ENCODE measurements around the gene GPR141.

The GPR141 gene

GRCh38 chr7:37709631-37710509, 26.3 kb downstream of the GPR141 start:
- Histone ChIP-seq H3K4me3 (ENCODE audit: control insufficient read depth in 1 of 7, extremely low read depth in 1 of 7, insufficient read depth in 4 of 7, low read depth in 2 of 7, low read length in 6 of 7) (no peak overlapping the region), H3K9me3 (ENCODE audit: control extremely low read depth in 1 of 5, control insufficient read depth in 4 of 5, insufficient read depth in 2 of 5, low read depth in 1 of 5, low read length in 4 of 5) (no peaks in the 10 kb centered on the region), H3K27me3 (replicated peaks in 2 of 5; ENCODE audit: control insufficient read depth in 4 of 5, insufficient read depth in 5 of 5, low read length in 4 of 5) (no peaks in the 10 kb centered on the region), H3K4me1 (ENCODE audit: control extremely low read depth in 1 of 4, control insufficient read depth in 4 of 4, insufficient read depth in 4 of 4, low read length in 3 of 4) (peaks cover 0 to 14% (median 7%) of the 10 kb centered on the region in 4 experiments), H3K36me3 (ENCODE audit: control insufficient read depth in 4 of 4, insufficient read depth in 4 of 4, low read length in 3 of 4) (peaks cover 0 to 10% (median 5%) of the 10 kb centered on the region in 4 experiments), H3K27ac (ENCODE audit: insufficient read depth in 1 of 2, low read depth in 1 of 2, low read length in 2 of 2, poor library complexity in 1 of 2, severe bottlenecking in 2 of 2) (no peak overlapping the region)
- DNase-seq: no peak
- POLR2A ChIA-PET: no interaction called here
- 100% methylated on average over 4 of the region's 5 CpGs for WGBS (ENCODE audit: insufficient coverage)
- CTCF ChIA-PET: interaction anchor here (1.4 kb wide), 1 partner anchor 9 kb away, joined by 4 read pairs; no protein-coding TSS in a partner anchor

- H3K4me3 ChIP-seq (ENCODE audit: control insufficient read depth in 1 of 7, extremely low read depth in 1 of 7, insufficient read depth in 4 of 7, low read depth in 2 of 7, low read length in 6 of 7): no peak overlapping the region
- no peak for DNase-seq
- ChIA-PET CTCF (no interaction called here), POLR2A (no interaction called here)
- H3K27ac ChIP-seq (ENCODE audit: insufficient read depth in 1 of 2, low read depth in 1 of 2, low read length in 2 of 2, poor library complexity in 1 of 2, severe bottlenecking in 2 of 2): no peak overlapping the region
- H3K9me3 ChIP-seq (ENCODE audit: control extremely low read depth in 1 of 5, control insufficient read depth in 4 of 5, insufficient read depth in 2 of 5, low read depth in 1 of 5, low read length in 4 of 5): no peaks in the 10 kb centered on the region
- H3K4me1 ChIP-seq (ENCODE audit: control extremely low read depth in 1 of 4, control insufficient read depth in 4 of 4, insufficient read depth in 4 of 4, low read length in 3 of 4): no peaks in the 10 kb centered on the region
- 100% methylated on average over 2 of the region's 2 CpGs for WGBS (ENCODE audit: insufficient coverage)
- peaks cover 0 to 7% (median 3%) of the 10 kb centered on the region in 4 experiments for H3K36me3 ChIP-seq (ENCODE audit: control insufficient read depth in 4 of 4, insufficient read depth in 4 of 4, low read length in 3 of 4)
- no peaks in the 10 kb centered on the region for H3K27me3 ChIP-seq (replicated peaks in 2 of 5; ENCODE audit: control insufficient read depth in 4 of 5, insufficient read depth in 5 of 5, low read length in 4 of 5)
Observed at GRCh38 chr7:37713613-37714012, 30.0 kb downstream of the GPR141 start.

GRCh38 chr7:37714606-37715005, 31.0 kb downstream of the GPR141 start:
- no peaks in the 10 kb centered on the region for H3K27me3 ChIP-seq (replicated peaks in 2 of 5; ENCODE audit: control insufficient read depth in 4 of 5, insufficient read depth in 5 of 5, low read length in 4 of 5)
- no peak overlapping the region for H3K4me3 ChIP-seq (ENCODE audit: control insufficient read depth in 1 of 7, extremely low read depth in 1 of 7, insufficient read depth in 4 of 7, low read depth in 2 of 7, low read length in 6 of 7)
- 65% methylated on average over 2 of the region's 2 CpGs for WGBS (ENCODE audit: insufficient coverage)
- ChIA-PET CTCF (interaction anchor here (0.9 kb wide), 1 partner anchor 10 kb away, joined by 3 read pairs; no protein-coding TSS in a partner anchor), POLR2A (no interaction called here)
- no peaks in the 10 kb centered on the region for H3K4me1 ChIP-seq (ENCODE audit: control extremely low read depth in 1 of 4, control insufficient read depth in 4 of 4, insufficient read depth in 4 of 4, low read length in 3 of 4)
- H3K27ac ChIP-seq (ENCODE audit: insufficient read depth in 1 of 2, low read depth in 1 of 2, low read length in 2 of 2, poor library complexity in 1 of 2, severe bottlenecking in 2 of 2): no peak overlapping the region
- peak in 2 of 3 donors; percentile 22 to 30 for DNase-seq
- H3K36me3 ChIP-seq (ENCODE audit: control insufficient read depth in 4 of 4, insufficient read depth in 4 of 4, low read length in 3 of 4): peaks cover 0 to 7% (median 3%) of the 10 kb centered on the region in 4 experiments
- no peaks in the 10 kb centered on the region for H3K9me3 ChIP-seq (ENCODE audit: control extremely low read depth in 1 of 5, control insufficient read depth in 4 of 5, insufficient read depth in 2 of 5, low read depth in 1 of 5, low read length in 4 of 5)

- peaks cover 0 to 2% (median 0%) of the 10 kb centered on the region in 4 experiments for H3K4me1 ChIP-seq (ENCODE audit: control extremely low read depth in 1 of 4, control insufficient read depth in 4 of 4, insufficient read depth in 4 of 4, low read length in 3 of 4)
- ChIA-PET POLR2A (no interaction called here), CTCF (interaction anchor here (1.3 to 3.0 kb wide), 6 partner anchors 9 to 119 kb away, joined by 3 to 10 read pairs (median 5); no protein-coding TSS in a partner anchor)
- no peaks in the 10 kb centered on the region for H3K27me3 ChIP-seq (replicated peaks in 2 of 5; ENCODE audit: control insufficient read depth in 4 of 5, insufficient read depth in 5 of 5, low read length in 4 of 5)
- H3K27ac ChIP-seq (ENCODE audit: insufficient read depth in 1 of 2, low read depth in 1 of 2, low read length in 2 of 2, poor library complexity in 1 of 2, severe bottlenecking in 2 of 2): no peak overlapping the region
- no peak for DNase-seq
- H3K9me3 ChIP-seq (ENCODE audit: control extremely low read depth in 1 of 5, control insufficient read depth in 4 of 5, insufficient read depth in 2 of 5, low read depth in 1 of 5, low read length in 4 of 5): no peaks in the 10 kb centered on the region
- 100% methylated on average over 2 of the region's 2 CpGs for WGBS (ENCODE audit: insufficient coverage)
- peaks cover 0 to 5% (median under 1%) of the 10 kb centered on the region in 4 experiments for H3K36me3 ChIP-seq (ENCODE audit: control insufficient read depth in 4 of 4, insufficient read depth in 4 of 4, low read length in 3 of 4)
- no peak overlapping the region for H3K4me3 ChIP-seq (ENCODE audit: control insufficient read depth in 1 of 7, extremely low read depth in 1 of 7, insufficient read depth in 4 of 7, low read depth in 2 of 7, low read length in 6 of 7)
Observed at GRCh38 chr7:37718585-37718984, 35.0 kb downstream of the GPR141 start.

- H3K27ac ChIP-seq (ENCODE audit: insufficient read depth in 1 of 2, low read depth in 1 of 2, low read length in 2 of 2, poor library complexity in 1 of 2, severe bottlenecking in 2 of 2): no peak overlapping the region
- no peaks in the 10 kb centered on the region for H3K9me3 ChIP-seq (ENCODE audit: control extremely low read depth in 1 of 5, control insufficient read depth in 4 of 5, insufficient read depth in 2 of 5, low read depth in 1 of 5, low read length in 4 of 5)
- no peak overlapping the region for H3K4me3 ChIP-seq (ENCODE audit: control insufficient read depth in 1 of 7, extremely low read depth in 1 of 7, insufficient read depth in 4 of 7, low read depth in 2 of 7, low read length in 6 of 7)
- 100% methylated on average over 1 of the region's 1 CpG for WGBS (ENCODE audit: insufficient coverage)
- H3K4me1 ChIP-seq (ENCODE audit: control extremely low read depth in 1 of 4, control insufficient read depth in 4 of 4, insufficient read depth in 4 of 4, low read length in 3 of 4): peaks cover 0 to 4% (median 0%) of the 10 kb centered on the region in 4 experiments
- ChIA-PET POLR2A (no interaction called here), CTCF (interaction anchor here (1.3 to 3.0 kb wide), 5 partner anchors 8 to 118 kb away, joined by 3 to 10 read pairs (median 4); no protein-coding TSS in a partner anchor)
- DNase-seq: no peak
- H3K36me3 ChIP-seq (ENCODE audit: control insufficient read depth in 4 of 4, insufficient read depth in 4 of 4, low read length in 3 of 4): peaks cover 0 to 5% (median under 1%) of the 10 kb centered on the region in 4 experiments
- no peaks in the 10 kb centered on the region for H3K27me3 ChIP-seq (replicated peaks in 2 of 5; ENCODE audit: control insufficient read depth in 4 of 5, insufficient read depth in 5 of 5, low read length in 4 of 5)
Observed at GRCh38 chr7:37719077-37719476, 35.5 kb downstream of the GPR141 start.

GRCh38 chr7:37724732-37725131, 41.2 kb downstream of the GPR141 start:
- Histone ChIP-seq H3K27ac (ENCODE audit: insufficient read depth in 1 of 2, low read depth in 1 of 2, low read length in 2 of 2, poor library complexity in 1 of 2, severe bottlenecking in 2 of 2) (no peak overlapping the region), H3K36me3 (ENCODE audit: control insufficient read depth in 4 of 4, insufficient read depth in 4 of 4, low read length in 3 of 4) (peaks cover 0 to 3% (median 0%) of the 10 kb centered on the region in 4 experiments), H3K27me3 (replicated peaks in 2 of 5; ENCODE audit: control insufficient read depth in 4 of 5, insufficient read depth in 5 of 5, low read length in 4 of 5) (no peaks in the 10 kb centered on the region), H3K4me1 (ENCODE audit: control extremely low read depth in 1 of 4, control insufficient read depth in 4 of 4, insufficient read depth in 4 of 4, low read length in 3 of 4) (peaks cover 4 to 14% (median 5%) of the 10 kb centered on the region in 4 experiments), H3K9me3 (ENCODE audit: control extremely low read depth in 1 of 5, control insufficient read depth in 4 of 5, insufficient read depth in 2 of 5, low read depth in 1 of 5, low read length in 4 of 5) (no peaks in the 10 kb centered on the region), H3K4me3 (ENCODE audit: control insufficient read depth in 1 of 7, extremely low read depth in 1 of 7, insufficient read depth in 4 of 7, low read depth in 2 of 7, low read length in 6 of 7) (no peak overlapping the region)
- 87% methylated on average over 2 of the region's 4 CpGs for WGBS (ENCODE audit: insufficient coverage)
- ChIA-PET CTCF (interaction anchor here (0.7 to 1.0 kb wide), 2 partner anchors 10 to 490 kb away, joined by 3 read pairs; no protein-coding TSS in a partner anchor), POLR2A (no interaction called here)
- no peak for DNase-seq

GRCh38 chr7:37726016-37726415, 42.5 kb downstream of the GPR141 start:
- 90% methylated on average over 1 of the region's 1 CpG for WGBS (ENCODE audit: insufficient coverage)
- H3K4me1 ChIP-seq (ENCODE audit: control extremely low read depth in 1 of 4, control insufficient read depth in 4 of 4, insufficient read depth in 4 of 4, low read length in 3 of 4): peaks cover 4 to 14% (median 5%) of the 10 kb centered on the region in 4 experiments
- no peak for DNase-seq
- ChIA-PET CTCF (no interaction called here), POLR2A (no interaction called here)
- H3K27ac ChIP-seq (ENCODE audit: insufficient read depth in 1 of 2, low read depth in 1 of 2, low read length in 2 of 2, poor library complexity in 1 of 2, severe bottlenecking in 2 of 2): no peak overlapping the region
- H3K4me3 ChIP-seq (ENCODE audit: control insufficient read depth in 1 of 7, extremely low read depth in 1 of 7, insufficient read depth in 4 of 7, low read depth in 2 of 7, low read length in 6 of 7): no peak overlapping the region
- H3K27me3 ChIP-seq (replicated peaks in 2 of 5; ENCODE audit: control insufficient read depth in 4 of 5, insufficient read depth in 5 of 5, low read length in 4 of 5): no peaks in the 10 kb centered on the region
- H3K9me3 ChIP-seq (ENCODE audit: control extremely low read depth in 1 of 5, control insufficient read depth in 4 of 5, insufficient read depth in 2 of 5, low read depth in 1 of 5, low read length in 4 of 5): no peaks in the 10 kb centered on the region
- H3K36me3 ChIP-seq (ENCODE audit: control insufficient read depth in 4 of 4, insufficient read depth in 4 of 4, low read length in 3 of 4): peaks cover 0 to 3% (median 0%) of the 10 kb centered on the region in 4 experiments
